ENCODE measurements around the gene NPC1L1. TPM values are rescaled to one million over a fixed set of nuclear protein-coding genes. Genes with fewer than 3 reads are reported as not detected.
"Not testable (repeated sequence)": the region's sequence is repeated elsewhere in the genome, so short reads cannot be mapped to it uniquely, and the experiment has no call there.

The NPC1L1 gene
- total RNA-seq, 1 donor from 2014 or later: not detected

DNA sequence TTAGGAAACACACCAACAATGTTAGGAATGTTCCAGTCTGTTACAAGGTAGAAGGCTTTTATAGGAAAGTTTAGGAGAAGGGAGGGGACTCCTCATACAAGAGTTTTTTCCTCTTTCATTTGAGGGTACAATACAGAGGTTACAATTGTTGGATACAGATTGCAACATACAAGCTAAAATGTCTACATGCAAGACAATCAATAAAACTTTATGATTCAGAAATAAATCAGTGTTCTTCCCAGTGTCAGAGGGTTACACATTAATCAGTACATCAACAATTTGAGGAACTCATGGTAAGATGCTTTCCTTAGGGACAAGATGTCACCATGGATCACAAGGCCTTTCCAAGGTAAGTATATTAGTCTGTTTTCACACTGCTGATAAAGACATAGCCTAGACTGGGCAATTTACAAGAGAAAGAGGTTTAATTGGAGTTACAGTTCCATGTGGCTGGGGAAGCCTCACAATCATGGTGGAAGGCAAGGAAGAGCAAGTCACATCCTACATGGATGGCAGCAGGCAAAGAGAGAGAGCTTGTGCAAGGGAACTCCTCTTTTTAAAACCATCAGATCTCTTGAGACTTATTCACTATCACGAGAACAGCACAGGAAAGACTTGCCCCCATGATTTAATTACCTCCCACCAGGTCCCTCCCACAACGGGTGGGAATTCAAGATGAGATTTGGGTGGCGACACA, 34.4 kb downstream of the NPC1L1 start:
- ATAC-seq: not testable (repeated sequence)

DNA sequence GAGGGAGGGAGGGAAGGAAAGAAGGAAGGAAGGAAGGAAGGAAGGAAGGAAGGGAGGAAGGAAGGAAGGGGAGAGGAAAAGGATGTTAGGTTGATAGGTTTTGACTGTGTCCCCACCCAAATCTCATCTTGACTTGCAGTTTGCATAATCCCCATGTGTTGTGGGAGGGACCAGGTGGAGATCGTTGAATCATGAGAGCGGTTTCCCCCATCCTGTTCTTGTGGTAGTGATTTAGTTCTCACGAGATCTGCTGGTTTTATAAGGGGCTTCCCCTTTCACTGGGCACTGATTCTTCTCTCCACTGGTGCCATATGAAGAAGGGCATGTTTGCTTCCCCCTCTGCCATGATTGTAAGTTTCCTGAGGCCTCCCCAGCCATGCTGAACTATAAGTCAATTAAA, 35.5 kb downstream of the NPC1L1 start:
- no peak for ATAC-seq

DNA sequence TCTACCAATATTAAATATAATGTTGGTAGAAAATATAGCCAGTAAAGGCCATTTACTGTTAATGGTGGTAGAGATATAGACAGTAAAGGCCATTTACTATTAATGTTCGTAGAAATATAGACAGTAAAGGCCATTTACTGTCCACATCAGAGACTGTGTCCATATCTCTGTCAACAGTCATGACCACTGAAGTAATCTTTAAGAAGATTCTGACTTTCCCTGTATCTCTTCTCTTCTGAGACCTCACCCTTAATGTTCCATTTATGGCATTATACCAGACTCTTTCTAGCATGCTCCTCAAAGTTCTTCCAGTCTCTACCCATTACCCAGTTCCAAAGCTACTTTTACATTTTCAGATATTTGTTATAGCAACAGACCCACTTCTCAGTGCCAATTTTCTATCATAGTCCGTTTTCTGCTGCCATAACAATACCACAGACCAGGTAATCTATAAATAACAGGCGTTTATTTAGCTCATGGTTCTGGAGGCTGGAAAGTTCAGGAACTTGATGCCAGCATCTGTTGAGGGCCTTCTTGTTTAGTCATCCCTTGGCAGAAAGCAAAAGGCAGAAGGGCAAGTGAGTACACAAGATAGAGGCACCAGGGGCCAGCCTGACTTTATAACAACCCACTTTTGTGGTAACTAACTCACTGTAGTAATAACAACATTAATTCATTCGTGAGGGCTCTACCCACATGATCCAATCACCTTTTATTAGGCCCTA, 42.7 kb downstream of the NPC1L1 start:
- ATAC-seq: no peak

DNA sequence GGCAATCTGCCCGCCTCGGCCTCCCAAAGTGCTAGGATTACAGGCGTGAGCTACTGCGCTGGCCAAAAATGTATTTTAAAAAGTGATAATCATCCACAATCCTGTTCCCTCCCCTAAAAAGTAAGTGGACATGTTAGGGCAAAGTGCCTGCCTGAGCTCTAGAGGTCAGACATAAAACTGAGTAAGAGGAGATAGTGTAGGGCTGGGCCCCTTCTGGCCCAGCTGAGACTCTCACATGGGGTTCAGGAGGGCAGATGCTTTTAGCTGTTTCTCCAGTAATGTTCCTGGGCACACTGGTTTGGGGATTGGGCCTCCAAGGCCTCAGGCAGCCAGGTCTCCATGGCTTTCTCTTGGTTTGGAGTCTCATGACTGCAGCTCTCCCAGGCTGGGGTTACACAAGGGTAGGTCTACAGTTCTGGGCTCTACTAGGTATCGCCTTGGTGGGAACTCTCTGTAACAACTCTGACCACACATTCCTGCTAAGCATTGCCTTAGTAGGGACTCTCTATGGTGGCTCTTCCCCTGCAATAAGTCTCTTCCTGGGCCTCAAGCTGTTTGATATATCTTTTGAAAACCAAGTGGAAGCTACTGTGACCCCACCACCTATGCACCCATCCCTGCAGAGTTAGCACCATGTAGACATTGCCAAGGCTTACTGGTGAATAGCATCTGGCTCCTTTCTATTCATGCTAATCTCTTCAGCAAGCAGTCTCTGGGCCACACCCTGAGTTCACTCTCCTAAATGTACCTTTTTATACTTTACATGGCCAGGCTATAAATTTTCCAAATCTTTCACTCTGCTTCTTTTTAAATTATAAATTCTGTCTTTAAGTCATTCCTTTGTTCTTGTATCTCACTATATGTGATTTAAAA, 43.7 kb downstream of the NPC1L1 start:
- ATAC-seq: peak; percentile 60

DNA sequence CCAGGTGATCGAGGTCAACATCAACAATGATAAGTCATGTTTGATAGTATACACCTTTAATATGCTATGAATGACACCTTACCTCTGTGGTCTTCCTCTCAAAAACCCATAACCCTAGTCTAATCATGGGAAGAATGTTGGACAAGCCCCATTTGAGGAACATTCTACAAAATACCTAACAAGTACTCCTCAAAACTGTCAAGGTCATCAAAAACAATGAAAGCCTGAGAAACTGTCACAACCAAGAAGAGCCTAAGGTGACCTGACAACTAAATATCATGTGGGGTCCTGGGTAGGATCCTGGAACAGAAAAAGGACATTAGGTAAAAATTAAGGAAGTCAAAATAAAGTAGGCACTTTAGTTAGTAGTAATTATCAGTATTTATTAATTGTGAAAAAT, 44.7 kb downstream of the NPC1L1 start:
- no peak for ATAC-seq

DNA sequence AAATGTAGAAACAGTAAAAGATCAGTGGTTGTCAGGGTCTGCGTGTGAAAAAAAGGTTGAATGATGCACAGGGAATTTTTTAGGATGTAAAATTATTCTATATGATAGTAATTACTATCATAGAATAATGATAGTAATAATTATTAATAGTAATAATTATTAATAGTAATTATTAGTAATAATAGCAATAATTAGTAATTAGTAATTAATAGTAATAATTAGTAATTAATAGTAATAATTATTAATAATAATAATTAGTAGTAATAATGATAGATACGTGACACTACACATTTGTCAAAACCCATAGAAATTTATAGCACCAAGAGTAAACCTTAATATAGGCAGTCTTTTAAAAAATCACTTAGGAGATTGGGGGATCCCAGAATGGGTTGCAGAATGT, 46.2 kb downstream of the NPC1L1 start:
- ATAC-seq: no peak

DNA sequence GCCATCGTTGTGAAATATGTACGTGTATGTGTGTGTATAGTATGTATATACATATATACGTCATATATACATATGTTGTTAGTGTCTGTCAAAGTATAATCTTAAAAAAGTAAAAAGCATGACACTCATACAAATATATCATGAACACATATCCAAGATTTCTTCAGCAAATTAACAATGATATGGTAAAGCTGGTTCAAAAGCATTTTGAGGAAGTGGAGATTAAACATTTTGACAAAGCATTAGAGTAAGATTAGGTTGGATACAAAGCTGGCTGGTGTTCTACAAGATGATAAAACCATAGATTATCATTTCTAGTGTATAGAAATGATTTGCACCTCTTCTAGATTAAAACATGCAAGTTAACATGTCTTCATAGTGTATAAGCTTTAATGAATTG, 49.9 kb downstream of the NPC1L1 start:
- ATAC-seq: no peak

DNA sequence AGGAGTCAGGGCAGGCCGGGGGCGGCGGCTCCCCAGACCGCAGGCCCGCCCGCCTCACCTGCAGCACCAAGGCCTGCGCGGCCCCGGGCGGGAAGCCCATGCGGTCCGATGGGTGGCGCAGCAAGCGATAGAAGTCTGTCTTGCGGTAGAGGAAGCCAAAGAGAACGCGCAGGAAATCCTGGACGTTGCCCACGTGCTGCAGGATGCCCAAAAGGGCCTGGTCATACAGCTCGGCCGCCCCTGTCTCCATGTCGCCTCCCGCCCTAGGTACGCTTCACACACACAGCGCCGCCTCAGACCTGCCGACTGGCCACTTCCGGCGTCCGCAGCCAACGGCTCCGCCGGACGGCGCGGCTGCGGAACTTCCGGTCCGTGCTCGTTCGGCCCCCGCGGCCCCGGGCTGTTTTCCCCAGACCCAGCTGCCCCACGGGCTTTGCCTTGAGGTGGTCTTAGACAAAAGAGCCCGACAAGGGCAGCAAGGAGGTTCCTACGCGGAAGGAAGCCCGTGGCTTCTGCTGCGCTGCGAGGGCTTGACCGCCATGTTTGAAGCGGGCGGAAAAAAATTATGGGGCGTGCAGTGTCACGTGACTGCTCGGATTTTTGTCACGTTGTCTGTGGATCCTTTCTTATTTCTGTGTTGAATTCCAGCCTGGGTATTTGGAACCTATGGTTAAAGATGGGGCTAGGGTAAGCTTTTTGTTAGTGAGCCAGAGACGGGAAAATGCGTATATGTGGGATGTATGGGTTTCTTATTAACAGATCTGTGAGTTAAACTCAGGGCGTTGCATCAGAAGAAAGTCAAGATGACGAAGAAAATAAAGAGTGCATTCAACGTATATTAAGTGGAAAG, 50.6 kb downstream of the NPC1L1 start, which contains the start of gene NUDCD3:
Gene NUDCD3 (minus strand): TSS at position 308 of the 850 bp plus-strand sequence. CDS start 58 bp downstream, at position 250.
- ATAC-seq: peak; percentile 89

DNA sequence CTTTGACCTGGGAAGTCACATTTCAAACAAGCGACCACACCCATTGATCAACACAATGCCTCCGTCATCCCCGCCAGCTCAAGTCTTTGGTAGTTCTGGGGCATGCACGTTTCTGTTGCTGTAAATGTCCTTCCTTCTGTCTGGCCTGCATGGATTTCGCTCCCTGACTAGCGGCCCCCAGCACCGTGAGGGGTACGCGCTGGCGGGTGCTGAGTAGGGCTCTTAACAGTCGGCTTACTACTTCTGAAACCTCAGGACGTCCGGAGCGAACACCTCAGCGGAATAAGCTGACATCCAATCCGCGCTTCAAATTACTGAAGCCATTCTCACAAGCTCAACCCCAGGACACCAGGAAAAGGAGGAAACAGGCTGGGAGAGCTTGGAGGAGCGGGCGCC, 51.2 kb downstream of the NPC1L1 start:
- peak; percentile 53 for ATAC-seq

DNA sequence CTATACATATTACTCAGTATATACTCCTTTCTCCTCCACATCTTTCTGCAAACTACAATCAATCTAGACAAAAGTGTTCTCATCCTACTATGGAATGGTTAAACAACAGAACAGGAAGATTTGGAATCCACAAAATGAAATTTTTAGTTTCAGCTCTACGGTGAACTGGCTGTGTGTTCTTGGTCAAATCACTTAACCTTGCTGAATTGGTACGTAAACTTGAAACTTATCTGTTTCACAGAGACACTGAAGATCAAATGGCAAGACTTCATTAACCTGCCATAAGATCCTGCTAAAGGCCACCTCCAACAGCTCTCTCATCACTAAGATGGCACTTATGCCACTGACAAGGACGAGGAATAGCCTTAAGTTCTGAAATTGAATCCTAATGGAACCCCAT, 52.2 kb downstream of the NPC1L1 start:
- ATAC-seq: no peak

DNA sequence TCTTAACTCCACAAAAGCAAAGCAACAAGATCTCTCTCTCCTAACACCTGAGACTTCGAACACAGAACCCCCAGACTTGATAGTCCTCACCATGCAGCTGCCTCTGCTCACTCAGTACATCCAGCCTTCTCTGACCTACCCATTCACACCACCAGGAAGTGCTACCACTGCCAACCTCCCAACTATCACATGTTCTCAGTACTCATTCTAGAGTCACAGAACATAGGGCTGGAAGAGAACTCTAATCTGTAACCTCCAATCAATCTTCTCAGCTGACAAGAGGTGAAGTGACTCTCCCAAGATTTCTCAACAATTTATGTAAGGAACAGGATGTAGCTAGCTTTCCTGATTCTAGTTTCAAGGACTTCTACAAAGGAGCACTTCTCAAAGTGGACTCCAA, 54.4 kb downstream of the NPC1L1 start:
- ATAC-seq: peak; percentile 80

DNA sequence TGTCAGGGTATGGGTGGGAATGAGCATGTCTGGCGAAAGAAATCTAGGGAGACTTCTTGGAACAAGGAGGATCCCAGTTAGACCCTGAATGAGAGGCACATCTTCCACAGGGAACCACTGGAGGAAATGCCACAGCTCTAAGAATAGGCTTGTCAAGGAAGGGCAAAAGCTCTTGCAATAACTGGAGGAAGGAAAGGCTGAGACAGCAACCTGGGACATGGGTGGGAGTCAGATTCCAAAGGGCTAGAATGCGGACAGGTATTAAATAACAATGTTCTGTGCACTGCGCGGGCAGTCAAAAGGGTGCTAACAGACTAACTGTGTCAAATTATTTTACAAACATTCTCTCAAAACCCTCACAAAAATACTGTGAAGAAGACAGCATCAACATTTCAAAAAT, 55.1 kb downstream of the NPC1L1 start:
- no peak for ATAC-seq

DNA sequence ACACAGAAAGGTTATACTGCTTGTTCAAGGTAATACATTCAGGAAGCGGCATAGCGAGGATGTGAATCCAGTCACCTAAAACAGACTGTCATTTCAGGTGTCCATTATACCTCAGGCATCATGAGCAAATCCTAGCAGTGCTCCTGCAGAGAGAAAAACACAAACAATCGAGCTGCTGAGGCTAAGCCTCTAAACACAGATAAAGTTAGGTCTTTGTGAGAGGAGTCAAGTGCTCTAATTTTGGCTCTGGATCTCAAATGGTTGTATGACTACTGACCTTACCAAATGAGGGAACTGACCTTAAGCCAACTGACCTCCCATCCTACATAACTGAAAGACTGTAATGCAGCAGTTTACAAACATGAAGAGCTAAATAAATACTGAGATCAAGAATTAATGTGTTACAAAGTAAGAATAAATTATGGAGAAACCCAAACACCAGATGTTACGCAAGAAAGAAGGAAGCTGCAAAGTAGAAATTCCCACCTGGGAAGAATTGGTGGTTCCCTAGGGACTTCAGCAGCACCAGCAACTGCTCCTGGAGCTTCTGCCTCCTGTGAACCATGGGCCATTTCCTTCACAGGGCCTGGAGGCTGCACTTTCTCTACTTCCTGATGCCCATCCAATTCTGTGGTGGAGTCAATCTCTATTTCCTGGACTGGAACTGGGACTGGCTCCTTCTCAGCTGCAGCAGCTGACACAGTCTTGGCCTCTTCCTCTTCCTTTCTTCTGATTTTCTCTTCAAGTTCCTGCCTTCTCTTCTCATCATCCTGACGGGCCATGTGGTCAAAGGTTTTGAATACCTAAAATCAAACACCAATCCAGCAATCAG, 56.4 kb downstream of the NPC1L1 start:
- no peak for ATAC-seq

DNA sequence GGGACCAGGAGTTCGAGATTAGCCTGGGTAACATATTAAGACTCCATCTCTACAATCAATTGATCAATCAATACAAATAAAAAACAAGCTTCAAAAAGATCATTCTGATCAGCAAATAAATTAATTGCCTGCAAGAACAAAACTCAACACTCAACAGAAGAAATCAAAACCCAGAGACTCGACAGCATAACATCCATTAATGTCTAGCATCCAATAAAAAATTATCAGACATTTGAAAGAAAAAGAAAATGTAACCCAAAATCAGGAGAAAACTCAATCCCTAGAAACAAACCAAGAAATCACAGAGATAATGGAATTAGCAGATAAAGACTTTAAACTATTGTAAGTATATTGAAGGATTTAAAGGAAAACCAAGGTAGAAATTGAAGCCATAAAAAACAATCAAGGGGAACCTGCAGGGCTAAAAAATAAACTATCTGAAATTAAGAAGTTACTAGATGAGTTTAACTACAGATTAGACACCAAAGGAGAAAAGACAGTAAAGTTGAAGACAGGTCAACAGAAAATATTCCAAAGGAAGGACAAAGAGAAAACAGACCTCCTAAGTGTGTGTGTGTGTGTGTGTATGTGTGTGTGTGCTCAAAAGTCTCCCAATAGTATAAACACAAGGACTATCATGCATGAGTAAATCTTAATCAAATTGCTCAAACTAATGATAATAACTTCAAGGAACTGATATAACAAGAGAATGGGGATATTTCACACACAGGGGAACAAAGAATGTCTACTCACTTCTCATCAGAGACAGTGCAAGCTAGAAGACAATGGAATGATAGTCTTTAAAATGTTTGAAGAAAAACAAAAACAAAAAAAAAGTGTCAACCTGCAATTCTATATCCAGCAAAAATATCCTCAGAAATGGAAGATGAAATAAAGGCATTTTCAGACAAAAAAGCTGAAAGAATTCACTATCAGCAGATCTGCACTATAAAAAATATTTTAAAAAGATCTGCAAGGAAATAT, 58.3 kb downstream of the NPC1L1 start:
- ATAC-seq: no peak

DNA sequence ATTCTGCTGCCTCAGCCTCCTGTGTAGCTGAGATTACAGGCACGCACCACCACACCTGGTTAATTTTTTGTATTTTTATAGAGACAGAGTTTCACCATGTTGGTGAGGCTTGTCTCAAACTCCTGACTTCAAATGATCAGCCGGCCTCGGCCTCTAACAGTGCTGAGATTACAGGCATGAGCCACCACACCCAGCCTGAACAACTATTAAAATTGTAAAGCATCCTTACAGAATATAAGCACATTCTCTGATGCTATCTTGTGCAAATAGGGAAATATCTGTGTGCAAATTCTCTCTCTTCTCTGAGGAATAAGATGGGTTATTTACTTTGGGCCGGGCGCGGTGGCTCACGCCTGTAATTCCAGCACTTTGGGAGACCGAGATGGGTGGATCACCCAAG, 63.2 kb downstream of the NPC1L1 start:
- no peak for ATAC-seq

DNA sequence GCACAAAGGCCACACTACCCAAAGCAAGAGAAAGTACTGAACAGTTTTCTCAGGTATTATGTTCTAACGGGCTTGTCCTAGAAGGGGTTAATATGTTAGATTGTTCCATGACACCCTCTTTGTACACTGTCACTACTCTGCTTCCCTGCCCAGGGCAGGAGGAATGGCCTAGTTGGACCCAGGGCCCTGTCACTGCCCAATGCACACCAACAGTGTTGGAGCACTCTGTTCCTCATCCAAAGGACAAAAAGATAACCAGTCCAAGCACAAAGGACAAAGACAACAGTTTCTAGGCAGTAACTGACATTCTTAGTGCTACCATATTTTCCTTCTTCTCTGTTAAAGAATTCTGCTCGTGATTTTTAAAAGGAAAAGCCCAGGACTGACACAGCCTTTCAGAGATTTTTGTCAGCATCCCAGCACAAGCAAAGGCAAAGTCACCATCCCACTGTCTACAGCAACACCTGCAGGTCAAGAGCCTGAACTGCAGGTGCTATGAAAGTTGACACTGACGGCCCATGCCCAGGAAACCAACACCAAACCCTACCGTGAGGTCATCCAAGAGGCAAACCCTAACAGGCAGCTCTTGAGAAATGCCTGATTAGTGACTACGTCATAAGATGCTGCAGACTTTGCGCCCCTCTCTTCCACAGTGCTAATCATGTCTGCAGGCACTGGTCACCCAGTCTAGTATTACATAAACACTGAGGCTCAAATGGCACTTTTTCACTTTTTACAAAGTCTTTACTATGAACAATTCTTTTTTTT, 63.9 kb downstream of the NPC1L1 start:
- peak; percentile 97 for ATAC-seq

DNA sequence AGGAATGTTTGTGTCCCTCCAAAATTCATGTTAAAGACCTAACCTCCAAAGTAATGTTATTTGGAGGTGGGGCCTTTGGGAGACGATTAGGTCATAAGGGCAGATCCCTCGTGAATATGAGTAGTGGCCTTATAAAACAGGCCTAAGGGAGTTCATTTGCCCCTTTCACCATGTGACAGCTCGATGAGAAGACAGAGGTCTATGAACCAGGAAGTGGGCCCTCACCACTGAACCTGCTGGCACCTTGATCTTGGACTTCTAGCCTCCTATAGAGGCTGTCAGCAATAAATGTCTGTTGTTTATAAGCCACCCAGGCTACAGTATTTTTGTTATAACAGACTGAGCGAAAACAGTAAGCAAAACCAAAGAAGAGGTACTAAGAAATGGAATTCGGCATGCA, 64.8 kb downstream of the NPC1L1 start:
- no peak for ATAC-seq

DNA sequence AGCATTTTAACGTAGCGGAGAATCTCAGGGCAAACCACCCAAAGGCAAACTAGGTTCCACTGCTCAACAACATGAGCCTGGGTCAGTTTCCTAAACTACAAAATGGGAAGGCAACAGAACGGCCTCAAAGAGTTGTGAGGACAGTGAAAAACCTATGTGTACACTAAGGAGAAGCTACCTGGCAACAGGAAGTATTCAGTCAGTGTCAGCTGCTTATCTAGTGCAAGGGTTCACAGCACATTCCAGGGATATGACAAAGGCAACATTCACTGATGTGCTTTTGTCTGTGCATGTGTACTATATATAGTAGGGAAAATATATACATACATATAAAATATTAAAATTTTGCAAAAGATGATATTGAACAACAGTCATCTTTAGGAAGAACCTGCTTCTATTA, 67.8 kb downstream of the NPC1L1 start:
- no peak for ATAC-seq

DNA sequence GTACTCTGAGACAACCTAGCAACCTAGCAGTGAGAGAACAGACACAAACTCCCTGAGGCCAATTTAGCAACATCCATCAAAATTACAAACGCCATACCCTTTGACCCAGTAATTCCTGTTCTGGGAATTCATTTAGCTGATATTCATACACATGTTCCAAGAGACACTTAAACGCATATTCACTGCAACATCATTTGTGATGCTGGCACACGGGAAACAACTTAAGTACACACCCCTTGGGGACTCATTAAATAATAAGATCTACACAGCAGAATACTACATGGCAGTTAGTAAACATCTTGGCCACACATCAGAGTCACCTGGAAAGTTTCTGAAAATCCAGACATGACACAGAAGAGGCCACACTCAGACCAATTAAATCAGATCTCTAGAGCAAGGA, 68.3 kb downstream of the NPC1L1 start:
- no peak for ATAC-seq

All from esophagus mucosa (tissue), 1 donor.